NCI-H748 treated with DMSO at 0.1 percent for 48 hours (cell line): Measurements from ENCODE around the gene OGN.

Experiments used
- DNase-seq: peaks from one replicate; lab custom pipeline; 2025; lab: John Stamatoyannopoulos, UW

OGN gene

DNA sequence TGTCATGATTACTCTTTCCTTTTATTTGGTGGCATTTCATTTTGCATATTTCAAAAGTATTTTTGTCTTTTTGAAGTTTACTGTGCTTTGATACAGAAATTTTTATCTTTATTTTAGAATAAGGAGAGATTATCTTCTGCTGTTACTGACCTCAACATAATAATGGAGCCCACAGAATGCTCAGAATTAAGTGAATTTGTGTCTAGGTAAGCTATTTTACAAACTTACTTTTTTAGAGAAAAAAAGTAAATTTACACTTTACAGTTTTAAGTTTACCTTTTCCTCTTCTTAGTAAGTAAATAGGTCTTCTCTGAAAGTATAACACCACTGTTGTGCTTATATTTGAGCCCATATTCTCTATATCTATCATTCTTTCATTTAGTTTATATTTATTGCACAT is 58.8 kb downstream of the OGN start:
- no peak for DNase-seq

GRCh38 chr9:92342825-92343488 is 61.4 kb downstream of the OGN start:
- DNase-seq: no peak

- DNase-seq: no peak
Measured at GRCh38 chr9:92341578-92341977, 62.8 kb downstream of the OGN start.

DNA sequence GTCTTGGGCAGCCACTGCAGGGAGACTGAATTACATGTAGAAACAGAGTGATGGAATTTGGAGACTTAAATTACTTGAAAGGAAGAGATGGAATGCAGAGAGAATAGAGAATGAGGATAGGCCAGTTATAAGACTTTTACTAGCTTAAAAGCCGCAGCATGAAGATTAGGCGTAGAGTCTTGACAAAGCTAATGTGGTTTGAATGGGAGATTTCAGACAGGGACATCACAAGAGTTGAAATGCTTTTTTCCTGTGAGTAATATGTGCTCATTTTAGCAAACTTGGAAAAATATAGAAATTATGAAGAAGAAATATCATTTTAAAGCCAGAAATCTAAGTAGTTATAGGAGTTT is 71.1 kb downstream of the OGN start:
- no peak for DNase-seq
